Mesenchymal stem cell (in vitro differentiated cells and primary cell): Measurements from ENCODE around the gene PGPEP1.

Source experiments
- DNase-seq: peaks from one replicate; pipeline ENCODE4 v3.0.0-alpha.2; 2013
- H2AFZ ChIP-seq: one replicate; pipeline ENCODE4 v1.6.1; 2013; ENCODE audit warnings: low read depth, mild to moderate bottlenecking, control low read depth, inconsistent platforms, low read length, moderate library complexity
- H2AK5ac ChIP-seq: 2 replicates; pipeline ENCODE4 v1.6.1; 2013; ENCODE audit warnings: low read length, moderate library complexity, mild to moderate bottlenecking, inconsistent platforms; ENCODE audit not compliant: severe bottlenecking
- H2BK120ac ChIP-seq: one replicate; pipeline ENCODE4 v1.6.1; 2013; ENCODE audit warnings: low read depth, mild to moderate bottlenecking, inconsistent platforms, low read length, moderate library complexity
- H2BK12ac ChIP-seq, 2 experiments: one replicate each; pipeline ENCODE4 v1.6.1; 2013; ENCODE audit warnings: inconsistent platforms in 2 of 2, low read length in 2 of 2, mild to moderate bottlenecking in 2 of 2, moderate library complexity in 2 of 2, control low read depth in 1 of 2
- H2BK15ac ChIP-seq: one replicate; pipeline ENCODE4 v1.6.1; 2013; ENCODE audit warnings: mild to moderate bottlenecking, low read depth, inconsistent platforms; ENCODE audit not compliant: poor library complexity, severe bottlenecking
- H2BK5ac ChIP-seq: 2 replicates; pipeline ENCODE4 v1.6.1; 2013; ENCODE audit warnings: low read depth, mild to moderate bottlenecking, low read length, control low read depth, inconsistent platforms; ENCODE audit not compliant: poor library complexity, severe bottlenecking
- H3K14ac ChIP-seq, 2 experiments: one replicate each; pipeline ENCODE4 v1.6.1; 2013; ENCODE audit warnings: inconsistent platforms in 2 of 2, low read length in 2 of 2, control low read depth in 1 of 2, mild to moderate bottlenecking in 1 of 2, moderate library complexity in 1 of 2
- H3K18ac ChIP-seq, 2 experiments: one replicate each; pipeline ENCODE4 v1.6.1; 2013; ENCODE audit warnings: inconsistent platforms in 2 of 2, low read length in 2 of 2, control low read depth in 1 of 2, low read depth in 1 of 2, mild to moderate bottlenecking in 1 of 2
- H3K23ac ChIP-seq, 2 experiments: one replicate each; pipeline ENCODE4 v1.6.1; 2013; ENCODE audit warnings: inconsistent platforms in 2 of 2, low read length in 2 of 2, mild to moderate bottlenecking in 2 of 2, moderate library complexity in 2 of 2, control low read depth in 1 of 2
- H3K27ac ChIP-seq: 2 replicates; pipeline ENCODE4 v1.5.1; 2013; ENCODE audit warnings: mild to moderate bottlenecking, moderate library complexity, low read length, control low read depth, inconsistent platforms; ENCODE audit not compliant: poor library complexity, severe bottlenecking
- H3K27me3 ChIP-seq, 2 experiments: 2 replicates each; pipeline versions ENCODE4 v1.6.1 to v1.7.0; 2013; ENCODE audit warnings: low read length in 2 of 2, mild to moderate bottlenecking in 2 of 2, moderate library complexity in 2 of 2, control low read depth in 1 of 2, inconsistent platforms in 1 of 2; ENCODE audit not compliant: control insufficient read depth in 1 of 2, insufficient read depth in 1 of 2
- H3K36me3 ChIP-seq, 2 experiments: 2 replicates each; pipeline versions ENCODE4 v1.6.1 to v1.7.0; 2013; ENCODE audit warnings: low read length in 2 of 2, control low read depth in 1 of 2, inconsistent platforms in 1 of 2, low read depth in 1 of 2, mild to moderate bottlenecking in 1 of 2; ENCODE audit not compliant: insufficient read depth in 2 of 2, control insufficient read depth in 1 of 2
- H3K4ac ChIP-seq, 2 experiments: one replicate each; pipeline ENCODE4 v1.6.1; 2013; ENCODE audit warnings: inconsistent platforms in 2 of 2, low read length in 2 of 2, mild to moderate bottlenecking in 2 of 2, moderate library complexity in 2 of 2, control low read depth in 1 of 2, low read depth in 1 of 2
- H3K4me1 ChIP-seq: 2 replicates; pipeline ENCODE4 v1.6.1; 2013; ENCODE audit warnings: low read depth, low read length, control low read depth; ENCODE audit not compliant: control insufficient read depth, insufficient read depth
- H3K4me2 ChIP-seq: 2 replicates; pipeline ENCODE4 v1.6.1; 2013; ENCODE audit warnings: low read length, mild to moderate bottlenecking, inconsistent platforms; ENCODE audit not compliant: poor library complexity, severe bottlenecking
- H3K4me3 ChIP-seq, 2 experiments: 2 replicates each; pipeline versions ENCODE4 v1.5.1 to v1.7.0; 2013; ENCODE audit warnings: low read length in 2 of 2, mild to moderate bottlenecking in 2 of 2, control low read depth in 1 of 2, low read depth in 1 of 2; ENCODE audit not compliant: insufficient read depth in 1 of 2
- H3K79me1 ChIP-seq: replicated peaks from 2 replicates; pipeline ENCODE4 v1.6.1; 2013; ENCODE audit warnings: mild to moderate bottlenecking, control low read depth, low read length, inconsistent platforms; ENCODE audit not compliant: poor library complexity, severe bottlenecking
- H3K9ac ChIP-seq: 2 replicates; pipeline ENCODE4 v1.7.0; 2013; ENCODE audit warnings: mild to moderate bottlenecking, low read length, moderate library complexity
- H3K9me3 ChIP-seq: 2 replicates; pipeline ENCODE4 v1.7.0; 2013; ENCODE audit warnings: mild to moderate bottlenecking, low read length; ENCODE audit not compliant: control insufficient read depth
- H4K8ac ChIP-seq: one replicate; pipeline ENCODE4 v1.6.1; 2013; ENCODE audit warnings: inconsistent platforms, mild to moderate bottlenecking, low read length, moderate library complexity
- H4K91ac ChIP-seq: one replicate; pipeline ENCODE4 v1.6.1; 2013; ENCODE audit warnings: mild to moderate bottlenecking, low read length, inconsistent platforms
- WGBS: methylation state at CpG from one replicate; pipeline ENCODE4 v1.1.7; 2013; ENCODE audit warnings: mixed read lengths; 5-methylcytosine and 5-hydroxymethylcytosine counted together

PGPEP1 gene

DNA sequence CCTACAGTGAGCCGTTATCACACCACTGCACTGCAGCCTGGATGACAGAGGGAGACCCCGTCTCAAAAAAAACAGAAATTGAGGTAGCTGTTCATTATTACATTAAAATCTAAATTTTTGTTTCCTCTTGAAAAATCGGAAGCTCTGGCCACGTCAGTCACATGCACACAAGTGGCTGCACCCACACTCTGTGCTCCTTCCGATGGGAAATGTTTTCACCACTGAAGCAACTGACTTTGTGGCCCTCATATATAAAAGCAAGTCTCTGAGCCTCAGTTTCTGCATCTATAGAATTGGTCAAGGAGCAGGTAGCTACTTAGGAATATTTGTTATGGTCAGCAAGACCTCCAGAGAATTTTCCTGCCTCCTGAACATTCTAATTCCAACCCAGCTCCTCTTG lies 52.5 kb downstream of the PGPEP1 start:
- H2BK12ac ChIP-seq: no peak overlapping the region
- no peak overlapping the region for H3K4ac ChIP-seq
- H3K27ac ChIP-seq: no peak overlapping the region

DNA sequence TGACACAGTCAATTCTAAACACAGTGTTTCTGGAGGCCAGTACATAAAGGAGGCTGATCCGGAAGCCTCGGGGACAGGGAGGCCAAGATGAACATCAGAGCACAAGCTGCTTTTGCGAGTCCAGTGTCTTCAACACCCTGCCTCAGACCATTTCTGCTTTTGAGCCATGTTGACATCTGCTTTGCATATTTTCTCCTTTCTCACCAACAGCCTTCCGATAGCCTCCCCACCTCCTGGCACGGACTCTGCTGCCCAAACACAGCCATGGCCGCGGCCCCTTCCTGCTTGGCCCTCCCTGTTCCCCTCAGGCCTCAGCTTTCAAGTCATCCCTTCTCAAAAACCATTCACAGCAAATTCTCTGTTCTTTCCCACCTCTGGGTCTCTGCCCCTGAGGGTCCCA lies 53.4 kb downstream of the PGPEP1 start:
- no peak overlapping the region for H3K18ac ChIP-seq

More for the DNA sequence above, 52.5 kb downstream of the PGPEP1 start:
- H3K4me2 ChIP-seq: no peak overlapping the region
- H3K79me1 ChIP-seq: no peaks in the 10 kb centered on the region
- H4K91ac ChIP-seq: no peak overlapping the region
- H4K8ac ChIP-seq: no peak overlapping the region
- H3K18ac ChIP-seq: no peak overlapping the region
- no peak overlapping the region for H3K23ac ChIP-seq
- no peaks in the 10 kb centered on the region for H3K9me3 ChIP-seq
- no peak for DNase-seq
- no peak overlapping the region for H2BK15ac ChIP-seq
- no peak overlapping the region for H3K9ac ChIP-seq
- H2BK120ac ChIP-seq: no peak overlapping the region
- H3K4me3 ChIP-seq: no peak overlapping the region
- peaks cover 0 to 17% of the 10 kb centered on the region in 2 experiments for H3K27me3 ChIP-seq
- H3K4me1 ChIP-seq: peaks cover 14% of the 10 kb centered on the region
- 99% methylated on average over 5 of the region's 5 CpGs for WGBS
- H2BK5ac ChIP-seq: no peak overlapping the region
- H3K14ac ChIP-seq: no peak overlapping the region
- no peak overlapping the region for H2AK5ac ChIP-seq
- H3K36me3 ChIP-seq: peaks cover 16 to 21% of the 10 kb centered on the region in 2 experiments
- no peak overlapping the region for H2AFZ ChIP-seq

DNA sequence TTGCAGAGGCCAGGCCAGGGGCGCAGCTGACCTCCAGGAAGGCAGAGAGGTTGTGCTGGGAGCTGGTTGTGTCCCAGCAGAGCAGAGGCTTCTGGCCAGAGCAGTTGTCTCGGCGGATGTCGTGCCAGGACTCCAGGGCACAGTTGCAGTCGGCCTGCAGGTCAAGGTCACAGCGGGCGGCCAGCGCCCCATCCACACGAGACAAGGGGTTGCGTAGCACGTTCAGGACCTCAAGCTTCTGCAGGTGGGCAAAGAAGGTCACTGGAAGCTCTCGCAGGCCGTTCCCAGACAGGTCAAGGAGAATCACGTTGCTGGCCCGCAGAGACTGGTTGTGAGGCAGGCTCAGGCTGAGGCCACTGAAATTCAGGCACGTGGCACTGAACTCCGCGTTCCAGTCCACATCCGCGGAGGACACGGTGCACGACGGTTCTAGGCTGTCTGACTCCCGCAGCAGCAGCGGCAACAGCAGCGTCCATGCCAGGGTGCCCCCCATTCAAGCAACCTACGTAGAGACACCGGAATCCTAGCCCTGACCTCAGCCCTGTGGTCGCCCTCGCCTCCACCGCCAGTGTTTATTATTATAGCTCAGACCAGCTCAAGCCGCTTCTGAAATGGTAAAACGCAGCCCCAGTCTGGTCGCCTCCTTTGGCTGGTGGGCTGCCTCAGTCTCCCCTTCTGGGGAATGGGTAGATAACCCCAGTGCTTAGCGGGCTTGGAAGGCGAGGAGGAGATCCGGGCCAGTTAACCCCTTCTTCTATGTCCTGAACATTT lies 56.3 kb downstream of the PGPEP1 start:
- no peak overlapping the region for H2BK120ac ChIP-seq
- WGBS: 85% methylated on average over 37 of the region's 37 CpGs

More for the DNA sequence above, 53.4 kb downstream of the PGPEP1 start:
- Histone ChIP-seq H2BK12ac (peak overlapping the region in 1 of 2 experiments; percentile 23), H2AFZ (peak overlapping the region; percentile 3), H3K23ac (no peak overlapping the region), H3K27me3 (peaks cover 0 to 19% of the 10 kb centered on the region in 2 experiments), H3K27ac (no peak overlapping the region), H3K4me1 (peaks cover 10% of the 10 kb centered on the region), H4K8ac (no peak overlapping the region), H4K91ac (peak overlapping the region; percentile 76), H3K79me1 (no peaks in the 10 kb centered on the region), H2BK15ac (no peak overlapping the region), H3K14ac (no peak overlapping the region), H3K4ac (no peak overlapping the region), H2BK5ac (no peak overlapping the region), H3K4me3 (no peak overlapping the region), H3K36me3 (peaks cover 12 to 13% of the 10 kb centered on the region in 2 experiments), H3K9ac (peak overlapping the region; percentile 30), H2BK120ac (no peak overlapping the region), H3K4me2 (no peak overlapping the region), H3K9me3 (no peaks in the 10 kb centered on the region), H2AK5ac (peak overlapping the region; percentile 38)
- no peak for DNase-seq
- WGBS: 92% methylated on average over 7 of the region's 7 CpGs

More for the DNA sequence above, 56.3 kb downstream of the PGPEP1 start:
- no peak overlapping the region for H2AFZ ChIP-seq
- no peaks in the 10 kb centered on the region for H3K9me3 ChIP-seq
- no peaks in the 10 kb centered on the region for H3K79me1 ChIP-seq
- no peak overlapping the region for H2AK5ac ChIP-seq
- H3K4ac ChIP-seq: peak overlapping the region in 1 of 2 experiments; percentile 10
- no peak overlapping the region for H4K8ac ChIP-seq
- peaks cover 16% of the 10 kb centered on the region for H3K4me1 ChIP-seq
- H4K91ac ChIP-seq: peak overlapping the region; percentile 52
- peak overlapping the region; percentile 17 for H2BK15ac ChIP-seq
- no peak for DNase-seq
- H3K18ac ChIP-seq: peak overlapping the region; percentile 5 to 46
- H3K4me3 ChIP-seq: no peak overlapping the region
- no peak overlapping the region for H3K14ac ChIP-seq
- no peak overlapping the region for H3K4me2 ChIP-seq
- no peak overlapping the region for H3K9ac ChIP-seq
- H3K27me3 ChIP-seq: peaks cover 0 to 19% of the 10 kb centered on the region in 2 experiments
- H2BK12ac ChIP-seq: peak overlapping the region; percentile 53 to 81
- no peaks in the 10 kb centered on the region for H3K36me3 ChIP-seq
- no peak overlapping the region for H3K27ac ChIP-seq
- no peak overlapping the region for H2BK5ac ChIP-seq
- H3K23ac ChIP-seq: no peak overlapping the region
